GM19463 (cell line): ENCODE data around the gene DOK7.

ENCODE experiments used
- ATAC-seq: cut with Tn5 transposase; IDR thresholded peaks from one replicate; pipeline ENCODE4 v1.9.1; 2021; ENCODE audit warnings: mild to moderate bottlenecking, moderate library complexity; ENCODE audit not compliant: unreplicated experiment

The DOK7 gene

DNA sequence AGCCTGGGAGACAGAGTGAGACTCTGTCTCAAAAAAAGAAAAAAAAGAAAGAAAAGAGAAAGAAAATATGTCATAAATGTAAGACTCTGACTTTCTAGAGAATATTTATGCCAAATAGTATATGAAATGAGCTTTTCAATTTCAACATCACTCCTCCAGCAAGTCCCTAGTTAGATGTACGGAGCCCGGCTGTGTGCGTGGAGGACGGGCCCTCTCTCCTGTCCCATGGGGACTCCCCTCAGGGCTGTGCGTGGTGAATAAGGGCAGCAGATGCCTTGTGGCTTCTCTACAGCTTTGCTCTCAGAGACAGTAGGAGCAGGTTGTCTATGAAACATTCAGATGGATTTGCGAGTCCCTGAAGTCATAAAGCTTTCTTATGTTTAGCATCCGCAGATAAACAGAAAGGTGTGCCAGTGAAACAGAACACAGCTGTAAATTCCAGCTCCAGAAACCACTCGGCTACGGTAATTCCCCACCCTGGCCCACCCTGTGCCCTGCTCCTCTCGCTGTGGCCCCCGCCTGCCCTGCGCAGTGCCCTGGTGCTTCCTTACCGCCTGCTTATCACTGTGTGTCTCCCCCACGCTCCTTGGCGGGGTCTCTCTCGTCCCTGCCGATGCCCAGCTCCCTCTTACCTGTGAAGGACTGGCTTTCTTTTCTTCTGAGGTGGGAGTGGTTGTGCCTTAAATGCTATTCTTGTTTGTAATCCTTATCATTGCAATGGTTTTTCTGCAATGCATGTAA is 35.2 kb upstream of the DOK7 start:
- no peak for ATAC-seq

- ATAC-seq, result no peak
These were observed 33.5 kb upstream of the DOK7 start for GRCh38 chr4:3429651-3430050.

DNA sequence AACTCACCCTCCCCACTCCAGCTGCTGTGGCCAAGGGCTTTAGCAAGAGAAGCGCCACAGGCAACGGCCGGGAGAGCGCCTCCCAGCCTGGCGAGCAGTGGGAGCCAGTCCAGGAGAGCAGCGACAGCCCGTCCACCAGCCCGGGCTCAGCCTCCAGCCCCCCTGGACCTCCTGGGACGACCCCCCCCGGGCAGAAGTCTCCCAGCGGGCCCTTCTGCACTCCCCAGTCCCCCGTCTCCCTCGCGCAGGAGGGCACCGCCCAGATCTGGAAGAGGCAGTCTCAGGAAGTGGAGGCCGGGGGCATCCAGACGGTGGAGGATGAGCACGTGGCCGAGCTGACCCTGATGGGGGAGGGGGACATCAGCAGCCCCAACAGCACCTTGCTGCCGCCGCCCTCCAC is 32.6 kb upstream of the DOK7 start:
- ATAC-seq, result no peak

- no peak for ATAC-seq
These were observed 31.6 kb upstream of the DOK7 start for GRCh38 chr4:3431446-3431993.

- no peak for ATAC-seq
These were observed 30.7 kb upstream of the DOK7 start for GRCh38 chr4:3432381-3432790.

- no peak for ATAC-seq
These were observed 29.8 kb upstream of the DOK7 start for GRCh38 chr4:3433138-3433869.

DNA sequence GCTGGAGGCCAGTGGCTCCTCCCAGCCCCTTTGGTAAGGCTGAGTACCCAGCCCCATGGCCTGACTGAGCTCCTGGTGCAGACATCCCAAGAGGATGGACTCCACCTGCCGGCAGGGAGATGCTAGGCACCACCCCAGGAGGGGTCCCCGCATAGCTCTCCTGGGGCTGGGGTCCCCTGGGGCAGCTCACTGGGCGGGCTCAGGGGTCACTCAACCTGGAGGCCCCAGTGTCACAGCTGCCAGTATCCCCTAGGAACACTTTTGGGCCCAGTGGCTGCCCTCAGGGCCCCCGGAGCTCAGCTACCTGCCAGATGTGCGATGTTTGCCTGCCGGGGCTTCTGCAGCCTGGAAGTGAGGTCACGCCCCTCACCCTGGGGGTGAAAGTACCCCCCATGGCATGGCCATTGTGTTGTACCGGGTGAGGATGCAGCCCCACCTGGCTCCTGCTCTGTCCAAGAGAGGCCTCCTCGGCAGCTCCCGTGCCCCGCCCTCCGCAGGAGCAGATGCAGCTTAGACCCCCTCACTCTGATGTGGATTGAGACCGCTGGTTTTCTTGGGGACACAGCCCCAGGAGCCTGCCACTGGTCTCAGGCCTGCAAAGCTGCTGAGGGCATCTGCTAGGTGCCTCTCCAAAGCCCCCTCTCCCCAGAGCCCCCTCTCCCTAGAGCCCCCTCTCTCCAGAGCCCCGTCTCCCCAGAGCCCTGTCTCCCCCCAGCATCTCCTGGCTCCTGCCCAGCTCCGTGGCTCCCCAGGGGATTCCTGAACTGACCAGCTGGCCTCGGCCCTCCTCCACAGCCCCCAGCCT is 28.0 kb upstream of the DOK7 start:
- ATAC-seq, result no peak

DNA sequence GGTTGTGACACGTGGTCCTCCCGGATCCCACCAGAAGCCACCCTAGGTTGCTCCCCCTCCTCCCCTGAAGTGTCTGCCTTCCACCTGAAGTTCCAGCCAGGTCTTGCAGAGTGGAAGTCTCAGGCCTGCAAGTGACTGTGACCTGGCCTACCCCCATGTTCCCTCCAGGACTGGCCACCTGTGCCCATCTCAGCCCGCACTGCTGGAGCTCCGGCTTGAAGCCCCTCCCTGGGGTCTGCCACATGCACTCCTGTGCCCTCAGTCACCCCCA is 27.5 kb upstream of the DOK7 start:
- ATAC-seq, result no peak

DNA sequence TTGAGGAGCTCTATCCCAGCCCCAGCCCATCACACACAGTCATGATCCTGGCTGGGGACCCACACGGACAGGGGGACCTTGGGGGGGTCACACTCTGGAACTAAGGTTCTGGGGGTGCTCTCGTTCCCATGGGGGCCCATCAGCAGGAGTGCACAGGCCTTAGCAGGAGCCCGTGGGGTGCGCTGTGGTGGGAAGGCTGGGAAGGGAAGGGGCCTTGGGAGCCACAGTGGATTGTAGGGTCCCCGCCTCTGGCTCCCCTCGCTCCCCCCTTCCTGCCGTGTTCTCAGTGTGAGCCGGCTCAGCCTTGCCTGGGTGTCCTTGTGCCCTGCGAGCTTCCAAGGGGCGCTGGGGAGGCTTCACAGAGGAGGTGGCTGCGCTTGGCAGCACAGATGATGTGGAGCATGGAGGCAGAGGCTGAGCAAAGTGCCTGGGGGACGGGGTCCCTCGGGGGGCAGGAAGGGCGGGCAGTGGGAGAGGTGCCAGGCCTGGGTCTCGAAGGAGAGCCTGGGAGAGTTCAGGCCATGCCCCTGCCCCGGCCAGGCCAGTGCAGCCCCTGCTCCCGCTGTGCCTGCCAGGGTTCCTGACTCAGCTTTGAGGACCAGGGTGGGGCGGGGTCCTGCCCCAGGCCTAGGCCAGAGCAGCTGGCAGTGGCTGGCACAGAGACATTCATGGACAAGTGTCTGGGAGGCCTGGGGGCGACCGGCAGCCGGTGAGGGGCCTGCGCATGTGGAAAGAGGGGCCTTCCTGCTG is 26.9 kb upstream of the DOK7 start:
- no peak for ATAC-seq

GRCh38 chr4:3436798-3437581 is 26.1 kb upstream of the DOK7 start:
- no peak for ATAC-seq

GRCh38 chr4:3437582-3437936 is 25.5 kb upstream of the DOK7 start:
- no peak for ATAC-seq

DNA sequence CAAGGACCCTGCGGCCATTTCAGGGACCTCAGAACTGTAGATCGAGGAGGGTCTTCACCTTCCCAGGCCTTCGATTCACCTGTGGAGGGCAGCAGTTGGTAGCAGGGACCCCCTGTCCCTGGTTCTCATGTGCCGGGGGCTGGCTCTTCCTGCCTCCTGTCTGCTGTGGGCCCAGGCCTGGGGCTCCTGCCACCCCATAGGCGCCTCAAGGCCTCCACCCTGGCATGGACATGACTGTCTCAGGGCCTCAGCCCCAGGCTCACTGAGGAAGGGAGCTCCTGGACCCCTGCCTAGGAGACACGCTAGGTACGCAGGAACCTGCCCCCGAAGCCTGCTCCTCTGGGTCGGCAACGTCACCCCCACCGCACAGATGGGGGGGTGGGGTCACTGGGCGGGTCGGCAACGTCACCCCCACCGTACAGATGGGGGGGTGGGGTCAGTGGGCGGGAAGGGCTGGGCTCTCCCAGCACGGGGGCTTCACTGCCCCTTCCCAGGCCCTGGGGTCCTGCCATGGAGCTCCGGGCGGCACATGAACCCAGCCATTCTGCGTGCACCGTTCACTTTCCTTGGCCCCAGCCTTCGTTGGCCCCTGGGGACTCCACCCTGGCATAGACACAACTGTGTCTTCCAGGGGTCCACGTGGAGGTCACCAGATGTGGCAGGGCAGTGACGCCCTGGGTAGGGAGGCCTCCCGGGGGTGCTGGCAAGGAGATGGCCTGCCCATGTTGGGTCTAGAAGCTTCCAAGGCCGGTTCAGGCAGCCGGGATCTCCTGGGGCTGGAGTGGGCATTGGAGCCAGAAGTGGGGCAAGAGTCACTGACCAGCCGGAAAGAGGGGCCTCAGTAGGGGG is 24.9 kb upstream of the DOK7 start:
- no peak for ATAC-seq

- ATAC-seq, result no peak
These were observed 24.3 kb upstream of the DOK7 start for GRCh38 chr4:3438847-3439180.

GRCh38 chr4:3439391-3439790 is 23.7 kb upstream of the DOK7 start:
- ATAC-seq, result no peak

DNA sequence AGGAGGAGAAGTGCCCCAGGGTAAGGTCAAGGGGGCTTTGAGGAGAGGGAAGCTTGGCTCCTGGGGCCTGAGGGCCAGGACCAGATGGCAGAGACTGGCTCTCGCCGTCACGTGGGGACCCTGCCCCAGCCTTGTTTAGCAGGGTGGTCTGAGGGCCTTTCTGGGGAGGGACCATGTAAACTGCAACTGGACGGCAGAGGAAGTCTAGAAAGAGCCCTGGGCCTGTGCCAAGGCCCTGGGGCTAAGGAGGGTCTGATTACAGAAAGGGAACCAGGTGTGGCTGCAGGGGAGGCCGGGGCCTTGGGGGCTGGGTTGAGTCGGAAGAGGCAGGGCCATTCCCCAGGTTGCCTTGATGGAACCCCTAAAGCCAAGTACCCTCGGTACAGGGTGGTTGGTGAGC is 23.1 kb upstream of the DOK7 start:
- no peak for ATAC-seq

GRCh38 chr4:3440979-3441500 is 22.1 kb upstream of the DOK7 start:
- ATAC-seq, result no peak

DNA sequence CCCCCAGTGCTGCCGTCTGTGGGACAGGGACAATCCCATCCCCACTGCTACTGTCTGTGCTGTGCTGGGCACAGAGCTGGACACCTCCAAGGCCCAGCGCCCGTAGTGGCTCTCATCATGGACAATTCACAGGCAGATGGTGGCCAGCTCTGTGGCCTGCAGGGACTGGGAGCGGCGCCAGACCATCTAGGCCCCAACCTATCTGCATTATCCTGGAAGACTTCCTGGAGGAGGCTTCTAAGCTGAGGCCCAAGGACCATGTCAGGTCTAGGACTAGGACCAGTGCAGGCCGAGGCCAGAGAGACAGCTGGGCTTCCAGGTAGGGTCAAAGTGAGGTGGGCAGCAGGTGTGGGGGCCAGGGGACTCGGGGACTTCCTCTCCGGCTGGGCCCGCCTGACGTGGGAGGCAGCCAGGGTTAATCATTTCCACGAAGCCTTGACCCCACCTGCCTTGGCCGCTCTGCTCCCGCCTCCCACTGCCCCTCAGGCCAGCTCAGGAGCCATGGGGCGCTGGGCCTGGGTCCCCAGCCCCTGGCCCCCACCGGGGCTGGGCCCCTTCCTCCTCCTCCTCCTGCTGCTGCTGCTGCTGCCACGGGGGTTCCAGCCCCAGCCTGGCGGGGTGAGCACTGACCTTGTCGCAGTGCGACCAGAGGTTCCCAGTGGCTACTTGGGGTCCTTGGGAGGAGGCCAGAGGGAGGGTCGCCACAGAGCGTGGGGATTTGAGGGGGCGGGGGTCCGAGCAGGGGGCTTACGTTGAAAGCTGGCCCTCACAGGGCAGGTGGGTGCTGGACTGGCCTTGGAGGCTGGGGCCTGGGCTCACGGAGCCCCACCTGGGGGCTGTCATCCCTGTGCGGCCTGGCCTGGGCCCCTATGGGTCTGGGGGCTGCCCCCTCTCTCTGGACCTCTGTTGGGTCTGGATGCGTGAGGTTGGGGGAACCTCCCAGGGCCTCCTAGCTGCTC is 21.3 kb upstream of the DOK7 start, which contains the start of gene HGFAC:
HGFAC (plus strand) TSS at position 468 of the 959 bp plus-strand sequence; CDS start at position 502, 34 bp downstream.
- no peak for ATAC-seq

DNA sequence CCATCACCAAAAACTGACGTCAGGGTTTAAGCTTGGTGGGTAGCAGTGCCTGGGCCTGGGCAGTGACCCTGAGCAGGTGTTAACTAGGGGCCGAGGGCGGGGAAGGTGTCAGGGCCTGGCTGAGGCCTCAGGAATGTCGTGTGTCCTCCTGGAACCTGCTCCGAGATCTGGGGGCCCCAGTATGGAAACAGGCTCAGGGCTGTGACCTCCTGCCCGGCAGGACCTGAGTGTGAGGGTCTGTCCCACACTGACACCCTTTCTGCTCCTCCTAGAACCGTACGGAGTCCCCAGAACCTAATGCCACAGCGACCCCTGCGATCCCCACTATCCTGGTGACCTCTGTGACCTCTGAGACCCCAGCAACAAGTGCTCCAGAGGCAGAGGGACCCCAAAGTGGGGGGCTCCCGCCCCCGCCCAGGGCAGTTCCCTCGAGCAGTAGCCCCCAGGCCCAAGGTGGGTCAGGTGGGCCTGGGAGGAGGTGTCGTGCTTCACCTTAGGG is 20.6 kb upstream of the DOK7 start:
- ATAC-seq, result no peak
